H1 (cell line): ENCODE measurements around the gene PCDH19. TPM values are rescaled to one million over a fixed set of nuclear protein-coding genes. Genes with fewer than 3 reads are reported as not detected.

Experiments used
- CTCF ChIA-PET: fragments of 300-600 bp; sonication (Branson Sonifier 250); formaldehyde crosslinking; loops from one replicate; lab custom pipeline; 2021; ENCODE audit not compliant: partially characterized antibody; lab: Charles Lee
- POLR2A ChIA-PET: fragments of 300-600 bp; sonication (Branson Sonifier 250); formaldehyde crosslinking; loops from one replicate; lab custom pipeline; 2021; ENCODE audit warnings: inconsistent platforms; ENCODE audit not compliant: partially characterized antibody; lab: Charles Lee
- DNase-seq, 2 experiments: peaks; one replicate each; pipeline versions ENCODE4 v3.0.0 to v3.0.0-alpha.2; 2010 to 2022; ENCODE audit warnings: low spot score in 2 of 2, low read depth in 1 of 2, mixed read lengths in 1 of 2
- FAIRE-seq: peaks from 2 replicates; lab custom pipeline; 2011; peaks lifted over from hg19 to GRCh38; lab: Jason Lieb, UNC
- H2AFZ ChIP-seq: 2 replicates; pipeline ENCODE4 v1.8.1; 2012; ENCODE audit warnings: low read length, inconsistent platforms
- H2AK5ac ChIP-seq: 2 replicates; pipeline ENCODE4 v1.6.1; 2013; ENCODE audit warnings: low read depth, low read length
- H2BK120ac ChIP-seq: replicated peaks from 2 replicates; pipeline ENCODE3; 2013; ENCODE audit warnings: low read depth, low read length, inconsistent platforms
- H2BK12ac ChIP-seq: 2 replicates; pipeline ENCODE4 v1.6.1; 2013; ENCODE audit warnings: low read depth, low read length
- H2BK15ac ChIP-seq: 2 replicates; pipeline ENCODE4 v1.6.1; 2013; ENCODE audit warnings: low read length
- H2BK20ac ChIP-seq: 2 replicates; pipeline ENCODE4 v1.6.1; 2013; ENCODE audit warnings: low read length
- H2BK5ac ChIP-seq: 2 replicates; pipeline ENCODE4 v1.6.1; 2013; ENCODE audit warnings: low read depth, low read length
- H3K14ac ChIP-seq: 2 replicates; pipeline ENCODE4 v1.6.1; 2013; ENCODE audit warnings: inconsistent platforms; ENCODE audit not compliant: insufficient read length
- H3K18ac ChIP-seq: 2 replicates; pipeline ENCODE4 v1.6.1; 2013; ENCODE audit warnings: low read length; ENCODE audit errors: extremely low read depth
- H3K23ac ChIP-seq: 2 replicates; pipeline ENCODE4 v1.6.1; 2013; ENCODE audit warnings: inconsistent platforms; ENCODE audit not compliant: insufficient read length
- H3K23me2 ChIP-seq: 2 replicates; pipeline ENCODE4 v1.6.1; 2013; ENCODE audit warnings: low read depth, low read length
- H3K27ac ChIP-seq: 2 replicates; pipeline ENCODE4 v1.6.1; 2011; ENCODE audit warnings: low read depth, low read length, inconsistent platforms
- H3K27me3 ChIP-seq, 4 experiments: replicated peaks in 1 of 4; 1 replicate in 1 of 4; 2 replicates in 3 of 4; pipeline versions ENCODE4 v1.6.1 to v1.8.1; 2011 to 2013; ENCODE audit warnings: low read length in 3 of 4, mild to moderate bottlenecking in 3 of 4, inconsistent platforms in 2 of 4, mixed read lengths in 2 of 4, moderate library complexity in 1 of 4; ENCODE audit not compliant: control insufficient read depth in 3 of 4, insufficient read depth in 3 of 4; ENCODE audit errors: extremely low read depth in 1 of 4
- H3K36me3 ChIP-seq, 4 experiments: 2 replicates each; pipeline versions ENCODE4 v1.6.1 to v1.8.1; 2011 to 2013; ENCODE audit warnings: mild to moderate bottlenecking in 4 of 4, low read length in 3 of 4, moderate library complexity in 2 of 4, control low read depth in 1 of 4, inconsistent platforms in 1 of 4; ENCODE audit not compliant: insufficient read depth in 4 of 4, control insufficient read depth in 2 of 4
- H3K4ac ChIP-seq: replicated peaks from 2 replicates; pipeline ENCODE3; 2013; ENCODE audit warnings: low read length, low read depth, mixed read lengths, inconsistent platforms; ENCODE audit not compliant: insufficient read length
- H3K4me1 ChIP-seq, 4 experiments: replicated peaks in 1 of 4; 1 replicate in 1 of 4; 2 replicates in 3 of 4; pipeline versions ENCODE4 v1.6.1 to v1.8.1; 2011 to 2013; ENCODE audit warnings: low read length in 3 of 4, inconsistent platforms in 2 of 4, mixed read lengths in 1 of 4; ENCODE audit not compliant: insufficient read depth in 4 of 4, control insufficient read depth in 3 of 4
- H3K4me2 ChIP-seq, 2 experiments: 2 replicates each; pipeline versions ENCODE4 v1.6.1 to v1.8.1; 2011 to 2013; ENCODE audit warnings: low read depth in 2 of 2, low read length in 2 of 2, control low read depth in 1 of 2, inconsistent platforms in 1 of 2, mild to moderate bottlenecking in 1 of 2; ENCODE audit not compliant: insufficient read depth in 1 of 2
- H3K4me3 ChIP-seq, 4 experiments: fragments of 200-600, 300-600 bp in 1 of 4; sonication (generic), shearing (Covaris generic), sonication (Bioruptor Twin) in 1 of 4; 2 replicates each; pipeline versions ENCODE4 v1.5.1 to v1.8.1; 2011 to 2016; ENCODE audit warnings: low read length in 4 of 4, low read depth in 3 of 4, control low read depth in 2 of 4, inconsistent platforms in 2 of 4, mild to moderate bottlenecking in 2 of 4, mixed read lengths in 1 of 4, moderate library complexity in 1 of 4; ENCODE audit not compliant: insufficient read depth in 2 of 4; ENCODE audit errors: extremely low read depth in 1 of 4
- H3K56ac ChIP-seq: replicated peaks from 2 replicates; pipeline ENCODE3; 2013; ENCODE audit warnings: low read depth, mild to moderate bottlenecking, mixed read lengths, low read length, inconsistent platforms; ENCODE audit not compliant: insufficient read length
- H3K79me1 ChIP-seq: 2 replicates; pipeline ENCODE4 v1.6.1; 2013; ENCODE audit warnings: low read depth, low read length, control low read depth
- H3K79me2 ChIP-seq, 2 experiments: 2 replicates each; pipeline versions ENCODE4 v1.6.1 to v1.8.1; 2012 to 2013; ENCODE audit warnings: low read length in 2 of 2, mild to moderate bottlenecking in 2 of 2, inconsistent platforms in 1 of 2; ENCODE audit not compliant: insufficient read depth in 2 of 2, control insufficient read depth in 1 of 2
- H3K9ac ChIP-seq, 4 experiments: replicated peaks in 1 of 4; 1 replicate in 1 of 4; 2 replicates in 3 of 4; pipeline versions ENCODE4 v1.6.1 to v1.8.1; 2011 to 2013; ENCODE audit warnings: low read depth in 3 of 4, low read length in 3 of 4, control low read depth in 2 of 4, mild to moderate bottlenecking in 2 of 4, moderate library complexity in 2 of 4, inconsistent platforms in 1 of 4; ENCODE audit errors: extremely low read depth in 1 of 4
- H3K9me3 ChIP-seq, 2 experiments: 2 replicates each; pipeline versions ENCODE4 v1.6.1 to v1.8.1; 2012 to 2013; ENCODE audit warnings: mild to moderate bottlenecking in 2 of 2, moderate library complexity in 2 of 2, control low read depth in 1 of 2, inconsistent platforms in 1 of 2, low read depth in 1 of 2, low read length in 1 of 2, mixed read lengths in 1 of 2; ENCODE audit not compliant: insufficient read depth in 2 of 2
- H4K20me1 ChIP-seq, 2 experiments: replicated peaks in 1 of 2; 2 replicates each; pipeline versions ENCODE3 to v1.8.1; 2011 to 2013; ENCODE audit warnings: inconsistent platforms in 2 of 2, low read length in 2 of 2, mild to moderate bottlenecking in 1 of 2; ENCODE audit not compliant: insufficient read depth in 2 of 2, control insufficient read depth in 1 of 2
- H4K5ac ChIP-seq: 2 replicates; pipeline ENCODE4 v1.6.1; 2013; ENCODE audit warnings: low read length, low read depth, mixed read lengths, inconsistent platforms; ENCODE audit not compliant: insufficient read length
- H4K8ac ChIP-seq: 2 replicates; pipeline ENCODE4 v1.8.0; 2013; ENCODE audit warnings: mild to moderate bottlenecking, moderate library complexity, low read length, inconsistent platforms; ENCODE audit not compliant: insufficient read depth; ENCODE audit errors: extremely low read depth
- H4K91ac ChIP-seq: replicated peaks from 2 replicates; pipeline ENCODE3; 2013; ENCODE audit warnings: low read length, mixed read lengths, inconsistent platforms; ENCODE audit not compliant: insufficient read length
- BRCA1 ChIP-seq: IDR thresholded peaks from 2 replicates; pipeline ENCODE4 v1.6.1; 2012; ENCODE audit warnings: low read depth, low read length, improper control_type of control experiment
- CREB1 ChIP-seq: IDR thresholded peaks from 2 replicates; pipeline ENCODE4 v1.6.1; 2012; ENCODE audit warnings: inconsistent platforms
- KDM1A ChIP-seq: fragments of 200-600, 300-600 bp; sonication (generic); IDR thresholded peaks from 2 replicates; pipeline ENCODE4 v1.7.1; 2016; ENCODE audit warnings: mild to moderate bottlenecking, low read length, borderline replicate concordance
- POU5F1 ChIP-seq: IDR thresholded peaks from 2 replicates; pipeline ENCODE4 v1.6.1; 2011; ENCODE audit warnings: low read depth, mild to moderate bottlenecking, low read length, moderate library complexity
- SAP30 ChIP-seq: fragments of 300-600 bp; sonication (generic); IDR thresholded peaks from 2 replicates; pipeline ENCODE4 v1.7.1; 2012; ENCODE audit warnings: low read length, moderate library complexity, mild to moderate bottlenecking, inconsistent platforms; ENCODE audit not compliant: insufficient read depth, insufficient replicate concordance
- SIRT6 ChIP-seq: IDR thresholded peaks from one replicate; pipeline ENCODE4 v1.7.1; 2012; ENCODE audit warnings: low read length, inconsistent platforms
- TAF7 ChIP-seq: optimal IDR thresholded peaks from 2 replicates; pipeline ENCODE3; 2011; ENCODE audit warnings: low read depth, mild to moderate bottlenecking, inconsistent platforms, low read length, moderate library complexity, borderline replicate concordance
- TBP ChIP-seq: IDR thresholded peaks from 2 replicates; pipeline ENCODE4 v1.6.1; 2011; ENCODE audit warnings: low read depth, low read length, improper control_type of control experiment
- polyA plus RNA-seq, 7 experiments: library from polyadenylated mRNA; depleted of rRNA in 3 of 7; stranded (reverse) in 5 of 7; unstranded in 2 of 7; fragments of >200 nt in 5 of 7; fragments of 200-250 nt in 2 of 7; gene quantifications; 1 replicate in 5 of 7; 2 replicates in 1 of 7; 4 replicates in 1 of 7; pipeline versions ENCODE4 v1.2.1 to v1.2.3, GENCODE V29; 2011 to 2013; ENCODE audit warnings: missing spikeins in 2 of 7, mixed read lengths in 2 of 7
- total RNA-seq: library from RNA; stranded (reverse); fragmentation: NEBNext Ultra II Directional; extraction: Animal tissue kit (Norgen Biotek cat#: 25700); gene quantifications from 2 replicates; pipeline ENCODE4 v1.2.1, GENCODE V29; 2021

Gene PCDH19
- total and polyA plus RNA-seq, 2 of the 8 experiments (the other 6 are each of a cell fraction or from before 2014, with no cell fraction given): 0.12 to 1.2 TPM

GRCh38 chrX:100247826-100248225 is 162.2 kb downstream of the PCDH19 start:
- Histone ChIP-seq H2BK12ac (no peak overlapping the region), H3K79me1 (no peaks in the 10 kb centered on the region), H3K79me2 (no peaks in the 10 kb centered on the region), H4K20me1 (no peaks in the 10 kb centered on the region), H2AK5ac (no peak overlapping the region), H3K36me3 (no peaks in the 10 kb centered on the region), H2BK15ac (no peak overlapping the region), H3K9ac (no peak overlapping the region), H3K27ac (no peak overlapping the region), H3K56ac (no peak overlapping the region), H4K5ac (no peak overlapping the region), H4K91ac (no peak overlapping the region), H2AFZ (no peak overlapping the region), H3K4me2 (no peak overlapping the region), H3K27me3 (no peaks in the 10 kb centered on the region), H3K4ac (no peak overlapping the region), H2BK5ac (no peak overlapping the region), H3K9me3 (no peaks in the 10 kb centered on the region), H4K8ac (no peak overlapping the region), H3K23ac (no peak overlapping the region), H2BK120ac (no peak overlapping the region), H3K4me3 (no peak overlapping the region), H3K18ac (no peak overlapping the region), H2BK20ac (no peak overlapping the region), H3K4me1 (no peaks in the 10 kb centered on the region), H3K23me2 (no peaks in the 10 kb centered on the region), H3K14ac (no peak overlapping the region)
- TF ChIP-seq POU5F1: no peak
- no peak for TF ChIP-seq SIRT6
- TF ChIP-seq TAF7: no peak
- no peak for TF ChIP-seq KDM1A
- TF ChIP-seq SAP30: no peak
- no peak for TF ChIP-seq BRCA1
- TF ChIP-seq CREB1: no peak
- TF ChIP-seq TBP: no peak
- ChIA-PET CTCF (no interaction called here), POLR2A (no interaction called here)
- DNase-seq (no peak), FAIRE-seq (no peak)
